ENCODE measurements around the gene GIGYF2. TPM values are rescaled to one million over a fixed set of nuclear protein-coding genes. Genes with fewer than 3 reads are reported as not detected.
A peak's percentile ranks its signal among the peaks of the same experiment; 100 is the strongest.
"Not testable (repeated sequence)": the region's sequence is repeated elsewhere in the genome, so short reads cannot be mapped to it uniquely, and the experiment has no call there.

Gene GIGYF2
- total RNA-seq, 1 donor from 2014 or later: 70.5 TPM

DNA sequence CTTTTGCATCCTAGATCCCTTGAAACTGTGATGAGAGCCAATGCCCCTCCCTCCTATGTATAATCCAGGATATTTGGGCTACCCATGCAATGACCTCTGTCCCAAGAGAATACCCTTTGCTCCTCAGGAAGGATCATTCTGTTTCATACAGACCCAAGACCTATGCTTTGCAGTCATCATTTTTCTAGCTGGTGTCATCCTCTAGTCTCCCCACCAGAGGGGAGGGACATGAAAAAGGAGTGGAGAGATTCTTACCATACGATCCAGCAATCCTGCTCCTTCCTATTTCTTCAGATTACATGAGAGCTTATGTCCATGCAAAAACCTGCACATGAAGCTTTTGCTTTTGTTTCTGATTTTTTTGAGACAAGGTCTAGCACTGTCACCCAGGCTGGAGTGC lies 13.8 kb upstream of the GIGYF2 start:
- Histone ChIP-seq H3K27ac (no peak overlapping the region), H3K9me3 (no peaks in the 10 kb centered on the region), H3K4me1 (no peaks in the 10 kb centered on the region), H3K36me3 (no peaks in the 10 kb centered on the region), H3K4me3 (no peak overlapping the region), H3K27me3 (no peaks in the 10 kb centered on the region)
- no peak for DNase-seq
- ATAC-seq: no peak
- intact Hi-C loops (cut with DNase I): no loop called here
- TF ChIP-seq CTCF (IDR thresholded peaks at IDR 0.05): no peak

- DNase-seq; H3K9me3 ChIP-seq; ATAC-seq; H3K36me3 ChIP-seq; H3K27ac ChIP-seq; intact Hi-C loops (cut with DNase I); H3K4me1 ChIP-seq; H3K27me3 ChIP-seq; H3K4me3 ChIP-seq: not testable (repeated sequence)
Measured at GRCh38 chr2:232685391-232685790, 11.7 kb upstream of the GIGYF2 start.

DNA sequence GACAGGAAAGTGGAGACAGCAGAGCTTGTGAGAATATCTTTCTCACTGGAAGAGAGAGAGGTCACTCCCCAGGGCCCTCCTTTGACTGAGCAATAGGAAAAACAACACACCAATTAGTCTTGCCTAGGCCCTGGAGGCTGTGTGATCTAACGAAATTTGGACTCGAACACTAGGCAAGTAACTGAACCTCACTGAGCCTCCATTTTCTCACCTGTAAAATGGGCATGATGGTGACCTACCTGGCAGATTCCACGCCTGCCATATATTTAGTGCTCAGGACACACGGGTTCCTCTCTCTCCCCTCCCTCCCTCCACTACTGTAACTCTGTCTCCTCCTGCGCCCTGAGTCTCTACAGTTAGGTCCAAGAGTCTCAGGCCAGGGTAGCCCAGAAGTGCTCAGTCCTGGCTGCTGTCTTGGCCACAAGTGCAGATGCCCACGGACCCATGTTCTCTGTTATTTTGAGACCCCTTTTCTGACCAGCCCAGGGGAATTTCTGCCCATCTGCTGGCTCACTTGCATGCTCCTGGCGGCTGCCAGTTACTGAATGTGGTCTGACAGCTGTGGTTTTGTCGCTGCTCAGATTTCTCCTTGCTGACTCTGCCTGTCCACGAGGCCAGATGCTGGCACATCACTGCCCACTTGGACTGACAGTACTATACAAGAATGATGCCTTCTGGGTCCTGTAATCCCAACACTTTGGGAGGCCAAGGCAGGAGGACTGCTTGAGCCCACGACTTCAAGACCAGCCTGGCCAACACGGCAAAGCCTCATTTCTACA lies 9.6 kb upstream of the GIGYF2 start:
- TF ChIP-seq CTCF (IDR thresholded peaks at IDR 0.05): no peak
- DNase-seq: no peak

GRCh38 chr2:232688201-232688600 lies 8.9 kb upstream of the GIGYF2 start:
- TF ChIP-seq CTCF (IDR thresholded peaks at IDR 0.05): no peak
- intact Hi-C loops (cut with DNase I): no loop called here
- no peaks in the 10 kb centered on the region for H3K27me3 ChIP-seq
- ATAC-seq (no peak), DNase-seq (no peak)
- H3K36me3 ChIP-seq: no peaks in the 10 kb centered on the region
- H3K4me3 ChIP-seq: no peak overlapping the region
- no peak overlapping the region for H3K27ac ChIP-seq
- H3K9me3 ChIP-seq: no peaks in the 10 kb centered on the region
- H3K4me1 ChIP-seq: no peaks in the 10 kb centered on the region

More for the DNA sequence above, 9.6 kb upstream of the GIGYF2 start:
- no peak overlapping the region for H3K4me3 ChIP-seq
- no peak overlapping the region for H3K27ac ChIP-seq
- ATAC-seq: no peak
- no peaks in the 10 kb centered on the region for H3K27me3 ChIP-seq
- no peaks in the 10 kb centered on the region for H3K4me1 ChIP-seq
- H3K9me3 ChIP-seq: no peaks in the 10 kb centered on the region
- intact Hi-C loops (cut with DNase I): no loop called here
- H3K36me3 ChIP-seq: no peaks in the 10 kb centered on the region

- Histone ChIP-seq H3K27me3 (no peaks in the 10 kb centered on the region), H3K4me1 (no peaks in the 10 kb centered on the region), H3K4me3 (no peak overlapping the region), H3K36me3 (no peaks in the 10 kb centered on the region), H3K9me3 (no peaks in the 10 kb centered on the region), H3K27ac (no peak overlapping the region)
- no peak for ATAC-seq
- peak; percentile 60 for DNase-seq
- no peak for TF ChIP-seq CTCF (IDR thresholded peaks at IDR 0.05)
- intact Hi-C loops (cut with DNase I): no loop called here
Measured at GRCh38 chr2:232689152-232689910, 7.8 kb upstream of the GIGYF2 start.

- DNase-seq; H3K27me3 ChIP-seq; H3K4me1 ChIP-seq; intact Hi-C loops (cut with DNase I); H3K36me3 ChIP-seq; H3K4me3 ChIP-seq; ATAC-seq; H3K27ac ChIP-seq; H3K9me3 ChIP-seq: not testable (repeated sequence)
Measured at GRCh38 chr2:232691117-232691516, 6.0 kb upstream of the GIGYF2 start.
